GM12878 (cell line): ENCODE measurements around the gene NPVF. TPM values are rescaled to one million over a fixed set of nuclear protein-coding genes. Genes with fewer than 3 reads are reported as not detected.

ENCODE experiments used
- ATAC-seq: fragments of 200-7000 bp; cut with Tn5 transposase; 3 replicates; pipeline ENCODE4 v1.9.1; 2020; ENCODE audit warnings: mild to moderate bottlenecking, moderate library complexity
- BruUV-seq: library from RNA; stranded (reverse); fragments of 400-500 nt; replicated peaks from 2 replicates; lab custom pipeline; 2021; lab: Mats Ljungman, UMichigan
- CTCF ChIA-PET: fragments of 300-600 bp; sonication (Branson Sonifier 250); formaldehyde crosslinking; extraction: SDS; loops from one replicate; lab custom pipeline; 2021; ENCODE audit warnings: inconsistent platforms; lab: Yijun Ruan, JAX
- POLR2A ChIA-PET: fragments of 350-600 bp; formaldehyde crosslinking; extraction: SDS; loops from one replicate; lab custom pipeline; 2021; ENCODE audit warnings: inconsistent platforms; lab: Charles Lee
- RAD21 ChIA-PET: fragments of 300-600 bp; sonication (Branson Sonifier 250); formaldehyde crosslinking; loops from one replicate; lab custom pipeline; 2023; ENCODE audit warnings: antibody characterized with exemption; ENCODE audit not compliant: unreplicated experiment; lab: Charles Lee
- SMC1A ChIA-PET: fragments of 300-600 bp; sonication (Branson Sonifier 250); formaldehyde crosslinking; loops from one replicate; lab custom pipeline; 2023; ENCODE audit not compliant: unreplicated experiment, uncharacterized antibody; lab: Charles Lee
- DNase-seq: peaks from one replicate; pipeline ENCODE4 v3.0.0-alpha.2; 2011; ENCODE audit warnings: low read depth, low spot score
- FAIRE-seq: peaks from 3 replicates; lab custom pipeline; 2011; peaks lifted over from hg19 to GRCh38; lab: Jason Lieb, UNC
- H2AFZ ChIP-seq: 2 replicates; pipeline ENCODE4 v1.6.0; 2011; ENCODE audit warnings: low read depth, low read length, control low read depth; ENCODE audit not compliant: control insufficient read depth
- H3K27ac ChIP-seq: 2 replicates; pipeline ENCODE4 v1.5.1; 2011; ENCODE audit warnings: control low read depth; ENCODE audit not compliant: control insufficient read depth, insufficient read depth
- H3K27me3 ChIP-seq, 2 experiments: replicated peaks in 1 of 2; 2 replicates each; pipeline versions ENCODE4 v1.6.0 to v1.6.1; 2011; ENCODE audit warnings: low read length in 1 of 2; ENCODE audit not compliant: control insufficient read depth in 2 of 2, insufficient read depth in 2 of 2
- H3K36me3 ChIP-seq, 2 experiments: 2 replicates each; pipeline ENCODE4 v1.5.1; 2011; ENCODE audit warnings: low read length in 1 of 2; ENCODE audit not compliant: control insufficient read depth in 2 of 2, insufficient read depth in 2 of 2
- H3K4me1 ChIP-seq: 2 replicates; pipeline ENCODE4 v1.6.1; 2011; ENCODE audit warnings: mild to moderate bottlenecking, low read length, moderate library complexity, mixed read lengths; ENCODE audit not compliant: control insufficient read depth, insufficient read depth
- H3K4me2 ChIP-seq: 2 replicates; pipeline ENCODE4 v1.6.0; 2011; ENCODE audit warnings: control low read depth; ENCODE audit not compliant: control insufficient read depth, insufficient read depth
- H3K4me3 ChIP-seq: fragments of 200-600 bp; sonication (generic); 2 replicates; pipeline ENCODE4 v1.5.1; 2016
- H3K79me2 ChIP-seq: 2 replicates; pipeline ENCODE4 v1.6.0; 2011; ENCODE audit warnings: low read length; ENCODE audit not compliant: control insufficient read depth, insufficient read depth
- H3K9ac ChIP-seq: 2 replicates; pipeline ENCODE4 v1.8.0; 2011; ENCODE audit warnings: low read length, control low read depth, mixed read lengths; ENCODE audit not compliant: control insufficient read depth, insufficient read depth
- H3K9me3 ChIP-seq: replicated peaks from 3 replicates; pipeline ENCODE4 v1.5.1; 2011; ENCODE audit warnings: mild to moderate bottlenecking, low read length; ENCODE audit not compliant: control insufficient read depth, insufficient read depth
- H4K20me1 ChIP-seq: 2 replicates; pipeline ENCODE4 v1.6.0; 2011; ENCODE audit not compliant: control insufficient read depth, insufficient read depth
- ATF2 ChIP-seq: IDR thresholded peaks from 2 replicates; pipeline ENCODE4 v1.6.1; 2012; ENCODE audit warnings: low read length, inconsistent platforms
- BHLHE40 ChIP-seq, 2 experiments: fragments of 450-650 bp in 1 of 2; IDR thresholded peaks; 2 replicates each; pipeline ENCODE4 v1.6.1; 2011 to 2017; ENCODE audit warnings: low read depth in 2 of 2, borderline replicate concordance in 1 of 2, improper control_type of control experiment in 1 of 2, low read length in 1 of 2, mild to moderate bottlenecking in 1 of 2
- CBX5 ChIP-seq: sonication (generic); IDR thresholded peaks from 2 replicates; pipeline ENCODE4 v1.6.1; 2016; ENCODE audit warnings: low read depth, moderate library complexity, mild to moderate bottlenecking, inconsistent platforms
- EED ChIP-seq: sonication (generic); IDR thresholded peaks from 2 replicates; pipeline ENCODE4 v1.6.1; 2016; ENCODE audit warnings: antibody characterized with exemption, low read depth
- ELK1 ChIP-seq: IDR thresholded peaks from 2 replicates; pipeline ENCODE4 v1.6.1; 2012; ENCODE audit warnings: low read depth, low read length, improper control_type of control experiment
- GABPA ChIP-seq: IDR thresholded peaks from 2 replicates; pipeline ENCODE4 v1.6.1; 2014; ENCODE audit warnings: antibody characterized with exemption, low read depth, mild to moderate bottlenecking, inconsistent platforms
- JUND ChIP-seq: IDR thresholded peaks from 2 replicates; pipeline ENCODE4 v1.6.1; 2012; ENCODE audit warnings: low read depth, mild to moderate bottlenecking, low read length, improper control_type of control experiment, moderate library complexity
- KAT2A ChIP-seq: conservative IDR thresholded peaks from 2 replicates; pipeline ENCODE4 v1.6.1; 2011; ENCODE audit warnings: low read depth, low read length; ENCODE audit not compliant: control insufficient read depth
- MLLT1 ChIP-seq: fragments of 450-650 bp; IDR thresholded peaks from 2 replicates; pipeline ENCODE4 v1.6.1; 2016; ENCODE audit warnings: mild to moderate bottlenecking
- POLR2AphosphoS2 ChIP-seq: IDR thresholded peaks from 2 replicates; pipeline ENCODE4 v1.6.1; 2011; ENCODE audit warnings: low read depth, mild to moderate bottlenecking, low read length, improper control_type of control experiment, moderate library complexity
- RELB ChIP-seq: fragments of 450-650 bp; IDR thresholded peaks from 2 replicates; pipeline ENCODE4 v1.6.1; 2017; ENCODE audit warnings: low read depth, mild to moderate bottlenecking, moderate library complexity
- SIN3A ChIP-seq: IDR thresholded peaks from 2 replicates; pipeline ENCODE4 v1.6.1; 2012; ENCODE audit warnings: low read depth, low read length, improper control_type of control experiment
- SMARCA5 ChIP-seq: fragments of 450-650 bp; IDR thresholded peaks from 2 replicates; pipeline ENCODE4 v1.6.1; 2017; ENCODE audit warnings: mild to moderate bottlenecking
- YBX1 ChIP-seq: fragments of 450-650 bp; IDR thresholded peaks from 2 replicates; pipeline ENCODE4 v1.6.1; 2016; ENCODE audit warnings: antibody characterized with exemption
- ZBTB4 ChIP-seq: fragments of 450-650 bp; formaldehyde crosslinking; IDR thresholded peaks from 2 replicates; pipeline ENCODE4 v1.4.0; 2022; ENCODE audit warnings: mild to moderate bottlenecking, moderate library complexity
- WGBS: methylation state at CpG from one replicate; pipeline ENCODE4 v1.1.6; 2016; ENCODE audit warnings: low lambda C conversion rate; ENCODE audit not compliant: insufficient replicate concordance, insufficient coverage; ENCODE audit errors: missing lambda C conversion rate; 5-methylcytosine and 5-hydroxymethylcytosine counted together
- in situ Hi-C: fragments of 300-500 bp; cut with MboI; formaldehyde crosslinking; loops from 9 replicates; pipeline ENCODE4 v1.14.3; 2018; ENCODE audit warnings: mixed read lengths
- intact Hi-C: fragments of 100-400 bp; cut with micrococcal nuclease; formaldehyde crosslinking; loops from one replicate; pipeline ENCODE4 v1.14.2; 2022; ENCODE audit not compliant: unreplicated experiment
- polyA plus RNA-seq, 11 experiments: library from polyadenylated mRNA; depleted of rRNA in 4 of 11; unstranded in 6 of 11; stranded (reverse) in 5 of 11; fragments of >200 nt; fragmentation: Nextera tagmentation in 4 of 11; fragmentation: Illumina TruSeq in 1 of 11; extraction: Ambion mirVana in 4 of 11; extraction: Trizol in 1 of 11; gene quantifications; 1 replicate in 1 of 11; 2 replicates in 10 of 11; pipeline versions ENCODE4 v1.2.1 to v1.2.3, GENCODE V29; 2011 to 2016; ENCODE audit warnings: inconsistent platforms in 2 of 11, missing spikeins in 2 of 11, low read depth in 1 of 11
- total RNA-seq, 4 experiments: library from RNA; depleted of rRNA in 3 of 4; stranded (reverse); fragments of >200 nt in 3 of 4; fragmentation: Illumina TruSeq in 1 of 4; extraction: Trizol in 1 of 4; gene quantifications; 2 replicates each; pipeline versions ENCODE4 v1.2.1 to v1.2.3, GENCODE V29; 2013 to 2021

Gene NPVF
- total and polyA plus RNA-seq, 10 of the 15 experiments (the other 5 are each of a cell fraction or from before 2014, with no cell fraction given) = not detected

- Histone ChIP-seq H3K27ac (no peak overlapping the region), H4K20me1 (no peaks in the 10 kb centered on the region), H3K36me3 (no peaks in the 10 kb centered on the region), H3K9me3 (no peaks in the 10 kb centered on the region), H3K79me2 (no peaks in the 10 kb centered on the region), H3K9ac (no peak overlapping the region), H3K4me1 (no peaks in the 10 kb centered on the region), H3K4me2 (no peak overlapping the region), H2AFZ (no peak overlapping the region), H3K27me3 (peaks cover 0 to 4% of the 10 kb centered on the region in 2 experiments; a peak in 1 of 4 replicates), H3K4me3 (no peak overlapping the region)
- ChIA-PET POLR2A (no interaction called here), RAD21 (interaction anchor here (0.6 kb wide), 1 partner anchor 1068 kb away, joined by 4 read pairs; no protein-coding TSS in a partner anchor), CTCF (interaction anchor here (0.6 to 1.7 kb wide), 4 partner anchors 8 to 1400 kb away, joined by 3 to 4 read pairs (median 4); no protein-coding TSS in a partner anchor), SMC1A (no interaction called here)
- intact Hi-C loops = no loop called here
- FAIRE-seq (peak; percentile 18), ATAC-seq (no peak), DNase-seq (no peak)
- no peak for TF ChIP-seq ATF2
- TF ChIP-seq EED = no peak
- TF ChIP-seq GABPA = no peak
- TF ChIP-seq KAT2A = no peak
- TF ChIP-seq SIN3A = no peak
- no peak for TF ChIP-seq BHLHE40 (IDR thresholded peaks at IDR 0.05; ENCODE audit: borderline replicate concordance in 1 of 2, low read depth in 2 of 2, low read length in 1 of 2)
- TF ChIP-seq POLR2AphosphoS2 = no peak
- TF ChIP-seq ZBTB4 (CRISPR knock-in tag) = no peak
- TF ChIP-seq SMARCA5 = no peak
- TF ChIP-seq JUND = no peak
- TF ChIP-seq ELK1 = no peak
- no peak for TF ChIP-seq MLLT1
- TF ChIP-seq RELB = no peak
- TF ChIP-seq CBX5 = no peak
- no peak for TF ChIP-seq YBX1
- no TSS peak for BruUV-seq
- in situ Hi-C loops = no loop called here
- 0% methylated on average over 1 of the region's 1 CpG for WGBS
Observed at GRCh38 chr7:25208525-25209221, 19.6 kb downstream of the NPVF start.
